HG03097 (cell line): ENCODE data around the gene BTBD19.
"Not testable (repeated sequence)": the region's sequence is repeated elsewhere in the genome, so short reads cannot be mapped to it uniquely, and the experiment has no call there.

Source experiments
- ATAC-seq: cut with Tn5 transposase; IDR thresholded peaks from one replicate; pipeline ENCODE4 v1.9.1; 2021; ENCODE audit not compliant: unreplicated experiment, low FRiP score

Gene BTBD19

GRCh38 chr1:44807364-44808062 lies 810 bp upstream of the BTBD19 start:
- ATAC-seq: no peak

GRCh38 chr1:44808938-44809917 lies 905 bp downstream of the BTBD19 start:
- peak; percentile 29 for ATAC-seq

GRCh38 chr1:44810101-44810761 lies 1.9 kb downstream of the BTBD19 start:
- no peak for ATAC-seq

GRCh38 chr1:44810762-44811105 lies 2.4 kb downstream of the BTBD19 start:
- not testable (repeated sequence) for ATAC-seq

GRCh38 chr1:44811234-44811633 lies 2.9 kb downstream of the BTBD19 start:
- ATAC-seq: no peak

- no peak for ATAC-seq
Measured at GRCh38 chr1:44812822-44813543, 4.7 kb downstream of the BTBD19 start.

- not testable (repeated sequence) for ATAC-seq
Measured at GRCh38 chr1:44815926-44816325, 7.6 kb downstream of the BTBD19 start.

- ATAC-seq: no peak
Measured at GRCh38 chr1:44817307-44817706, 9.0 kb downstream of the BTBD19 start.

GRCh38 chr1:44817771-44818495 lies 9.6 kb downstream of the BTBD19 start:
- ATAC-seq: no peak

- no peak for ATAC-seq
Measured at GRCh38 chr1:44819196-44819607, 10.9 kb downstream of the BTBD19 start.

- peak; percentile 72 for ATAC-seq
Measured at GRCh38 chr1:44819608-44820327, 11.4 kb downstream of the BTBD19 start.

GRCh38 chr1:44820328-44821239 lies 12.3 kb downstream of the BTBD19 start:
- no peak for ATAC-seq

- no peak for ATAC-seq
Measured at GRCh38 chr1:44821240-44821715, 13.0 kb downstream of the BTBD19 start.

GRCh38 chr1:44822131-44822701 lies 13.9 kb downstream of the BTBD19 start:
- no peak for ATAC-seq

GRCh38 chr1:44822981-44823451 lies 14.7 kb downstream of the BTBD19 start:
- ATAC-seq: no peak

GRCh38 chr1:44824392-44824791 lies 16.1 kb downstream of the BTBD19 start:
- not testable (repeated sequence) for ATAC-seq

- no peak for ATAC-seq
Measured at GRCh38 chr1:44826375-44827196, 18.3 kb downstream of the BTBD19 start.
